WTC11 (cell line): Measurements from ENCODE around the gene RPTOR. TPM values are rescaled to one million over a fixed set of nuclear protein-coding genes. Genes with fewer than 3 reads are reported as not detected.

Experiments used
- ATAC-seq: fragments of 200-7000 bp; cut with Tn5 transposase; 2 replicates; pipeline ENCODE4 v1.10.0; 2021; ENCODE audit warnings: mild to moderate bottlenecking, moderate library complexity
- CTCF ChIA-PET: fragments of 300-600 bp; sonication (Branson Sonifier 250); formaldehyde crosslinking; loops from one replicate; lab custom pipeline; 2021; ENCODE audit warnings: antibody characterized with exemption; lab: Charles Lee
- POLR2A ChIA-PET: fragments of 350-600 bp; sonication (Branson Sonifier 250); formaldehyde crosslinking; loops from one replicate; lab custom pipeline; 2021; ENCODE audit warnings: antibody characterized with exemption; lab: Charles Lee
- DNase-seq: peaks from one replicate; pipeline ENCODE4 v3.0.0; 2021; ENCODE audit warnings: low spot score
- H3K27ac Mint-ChIP-seq: 2 replicates; pipeline ENCODE4 v1.8.0; 2021; ENCODE audit warnings: mixed read lengths
- H3K27me3 Mint-ChIP-seq: 2 replicates; pipeline ENCODE4 v1.8.0; 2021; ENCODE audit warnings: low read depth, mild to moderate bottlenecking, moderate library complexity, mixed read lengths
- H3K36me3 Mint-ChIP-seq: 2 replicates; pipeline ENCODE4 v1.8.0; 2021; ENCODE audit warnings: mixed read lengths
- H3K4me1 Mint-ChIP-seq: 2 replicates; pipeline ENCODE4 v1.8.0; 2022; ENCODE audit warnings: mixed read lengths
- H3K4me3 Mint-ChIP-seq: 2 replicates; pipeline ENCODE4 v1.8.0; 2021; ENCODE audit warnings: mild to moderate bottlenecking, moderate library complexity, mixed read lengths
- H3K9me3 Mint-ChIP-seq: 2 replicates; pipeline ENCODE4 v1.8.0; 2021; ENCODE audit warnings: mixed read lengths
- FOXP1 ChIP-seq: sonication (generic); formaldehyde crosslinking; IDR thresholded peaks from 2 replicates; pipeline ENCODE4 v1.8.0; 2022; ENCODE audit warnings: missing genetic modification reagents, mild to moderate bottlenecking, moderate library complexity, borderline replicate concordance
- GTF2I ChIP-seq: fragments of 250-450 bp; sonication (Bioruptor Pico); conservative IDR thresholded peaks from 2 replicates; pipeline ENCODE4 v1.4.0; 2021; ENCODE audit warnings: mild to moderate bottlenecking
- NFATC4 ChIP-seq: fragments of 250-450 bp; sonication (Bioruptor Pico); IDR thresholded peaks from 2 replicates; pipeline ENCODE4 v1.9.0; 2021; ENCODE audit warnings: mild to moderate bottlenecking
- NR1H2 ChIP-seq: sonication (generic); formaldehyde crosslinking; IDR thresholded peaks from 2 replicates; pipeline ENCODE4 v1.9.0; 2021; ENCODE audit warnings: mild to moderate bottlenecking, moderate library complexity, missing genetic modification reagents
- PRRX2 ChIP-seq: fragments of 250-450 bp; sonication (Bioruptor Pico); IDR thresholded peaks from 2 replicates; pipeline ENCODE4 v1.8.0; 2021; ENCODE audit warnings: mild to moderate bottlenecking
- SMAD3 ChIP-seq: sonication (generic); formaldehyde crosslinking; IDR thresholded peaks from 2 replicates; pipeline ENCODE4 v1.8.0; 2022; ENCODE audit warnings: missing genetic modification reagents, mild to moderate bottlenecking, borderline replicate concordance
- SP1 ChIP-seq: sonication (generic); formaldehyde crosslinking; conservative IDR thresholded peaks from 2 replicates; pipeline ENCODE4 v1.8.1; 2022; ENCODE audit warnings: missing genetic modification reagents
- TEAD1 ChIP-seq: sonication (generic); formaldehyde crosslinking; IDR thresholded peaks from 2 replicates; pipeline ENCODE4 v1.8.0; 2022; ENCODE audit warnings: mild to moderate bottlenecking, missing genetic modification reagents
- ZNF121 ChIP-seq: sonication (generic); formaldehyde crosslinking; IDR thresholded peaks from 2 replicates; pipeline ENCODE4 v1.8.0; 2023; ENCODE audit warnings: missing genetic modification reagents
- ZNF416 ChIP-seq: fragments of 250-450 bp; sonication (Bioruptor Pico); IDR thresholded peaks from 2 replicates; pipeline ENCODE4 v1.9.0; 2021; ENCODE audit warnings: mild to moderate bottlenecking, inconsistent platforms
- total RNA-seq: library from RNA; stranded (reverse); gene quantifications from 3 replicates; pipeline ENCODE4 v1.2.3, GENCODE V29; 2021
- TF ChIP-seq, protein P1 (sequence below): sonication (generic); formaldehyde crosslinking; IDR thresholded peaks from 2 replicates; pipeline ENCODE4 v1.8.1; 2022; ENCODE audit warnings: missing genetic modification reagents, borderline replicate concordance
- TF ChIP-seq, protein P2 (sequence below): fragments of 250-450 bp; sonication (Bioruptor Pico); IDR thresholded peaks from 2 replicates; pipeline ENCODE4 v2.1.2; 2022; ENCODE audit warnings: mild to moderate bottlenecking, moderate library complexity
- TF ChIP-seq, protein P3 (sequence below): fragments of 250-450 bp; sonication (Bioruptor Pico); IDR thresholded peaks from 2 replicates; pipeline ENCODE4 v1.9.0; 2021; ENCODE audit warnings: mild to moderate bottlenecking
- TF ChIP-seq, protein P4 (sequence below): sonication (generic); formaldehyde crosslinking; conservative IDR thresholded peaks from 2 replicates; pipeline ENCODE4 v1.8.1; 2022; ENCODE audit warnings: mild to moderate bottlenecking, missing genetic modification reagents
- TF ChIP-seq, protein P5 (sequence below): sonication (generic); formaldehyde crosslinking; IDR thresholded peaks from 2 replicates; pipeline ENCODE4 v1.8.0; 2022; ENCODE audit warnings: mild to moderate bottlenecking, missing genetic modification reagents
- TF ChIP-seq, protein P6 (sequence below): sonication (generic); formaldehyde crosslinking; IDR thresholded peaks from 2 replicates; pipeline ENCODE4 v1.8.1; 2023; ENCODE audit warnings: mild to moderate bottlenecking, missing genetic modification reagents, borderline replicate concordance

Gene RPTOR
- total RNA-seq, 1 experiment from 2014 or later, result 41.0 TPM

DNA sequence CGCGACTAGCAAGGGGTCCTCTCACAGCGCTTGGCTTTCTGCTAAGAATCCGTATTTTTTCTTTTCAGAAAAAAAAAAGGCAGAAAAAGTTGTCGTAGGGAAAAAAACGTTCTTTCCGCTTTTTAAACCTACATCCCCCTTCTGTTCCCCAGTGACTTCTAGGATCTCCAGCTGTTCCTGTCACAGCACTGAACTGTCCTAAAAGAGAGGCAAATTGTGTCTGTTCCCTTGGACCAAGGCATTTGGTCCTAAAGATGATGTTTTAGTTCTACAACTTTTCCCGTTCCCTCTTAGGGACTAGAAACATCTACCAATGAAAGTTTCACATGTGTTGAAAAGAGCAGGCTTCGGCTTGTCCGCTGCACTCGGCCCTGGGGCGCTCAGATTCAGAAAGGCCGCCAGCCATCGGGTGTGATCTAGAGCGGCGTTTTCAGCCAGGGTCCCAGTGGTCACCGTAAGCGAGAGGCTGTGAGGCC lies 346.3 kb downstream of the RPTOR start:
- no peak for ATAC-seq
- H3K27me3 Mint-ChIP-seq, result no peaks in the 10 kb centered on the region
- peaks cover 3% of the 10 kb centered on the region; the same call in 1 of the 2 replicates for H3K36me3 Mint-ChIP-seq
- TF ChIP-seq ZNF416 (CRISPR knock-in tag) (no peak), SP1 (CRISPR knock-in tag) (no peak), NR1H2 (CRISPR knock-in tag) (no peak), PRRX2 (no peak), SMAD3 (no peak), GTF2I (CRISPR knock-in tag) (no peak), TEAD1 (no peak), FOXP1 (CRISPR knock-in tag) (no peak), ZNF121 (CRISPR knock-in tag) (no peak), NFATC4 (CRISPR knock-in tag) (no peak)
- TF ChIP-seq, protein P1, sequence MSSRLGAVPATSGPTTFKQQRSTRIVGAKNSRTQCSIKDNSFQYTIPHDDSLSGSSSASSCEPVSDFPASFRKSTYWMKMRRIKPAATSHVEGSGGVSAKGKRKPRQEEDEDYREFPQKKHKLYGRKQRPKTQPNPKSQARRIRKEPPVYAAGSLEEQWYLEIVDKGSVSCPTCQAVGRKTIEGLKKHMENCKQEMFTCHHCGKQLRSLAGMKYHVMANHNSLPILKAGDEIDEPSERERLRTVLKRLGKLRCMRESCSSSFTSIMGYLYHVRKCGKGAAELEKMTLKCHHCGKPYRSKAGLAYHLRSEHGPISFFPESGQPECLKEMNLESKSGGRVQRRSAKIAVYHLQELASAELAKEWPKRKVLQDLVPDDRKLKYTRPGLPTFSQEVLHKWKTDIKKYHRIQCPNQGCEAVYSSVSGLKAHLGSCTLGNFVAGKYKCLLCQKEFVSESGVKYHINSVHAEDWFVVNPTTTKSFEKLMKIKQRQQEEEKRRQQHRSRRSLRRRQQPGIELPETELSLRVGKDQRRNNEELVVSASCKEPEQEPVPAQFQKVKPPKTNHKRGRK (CRISPR knock-in tag), result no peak
- TF ChIP-seq, protein P2, sequence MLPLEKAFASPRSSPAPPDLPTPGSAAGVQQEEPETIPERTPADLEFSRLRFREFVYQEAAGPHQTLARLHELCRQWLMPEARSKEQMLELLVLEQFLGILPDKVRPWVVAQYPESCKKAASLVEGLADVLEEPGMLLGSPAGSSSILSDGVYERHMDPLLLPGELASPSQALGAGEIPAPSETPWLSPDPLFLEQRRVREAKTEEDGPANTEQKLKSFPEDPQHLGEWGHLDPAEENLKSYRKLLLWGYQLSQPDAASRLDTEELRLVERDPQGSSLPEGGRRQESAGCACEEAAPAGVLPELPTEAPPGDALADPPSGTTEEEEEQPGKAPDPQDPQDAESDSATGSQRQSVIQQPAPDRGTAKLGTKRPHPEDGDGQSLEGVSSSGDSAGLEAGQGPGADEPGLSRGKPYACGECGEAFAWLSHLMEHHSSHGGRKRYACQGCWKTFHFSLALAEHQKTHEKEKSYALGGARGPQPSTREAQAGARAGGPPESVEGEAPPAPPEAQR (CRISPR knock-in tag), result no peak
- TF ChIP-seq, protein P3, sequence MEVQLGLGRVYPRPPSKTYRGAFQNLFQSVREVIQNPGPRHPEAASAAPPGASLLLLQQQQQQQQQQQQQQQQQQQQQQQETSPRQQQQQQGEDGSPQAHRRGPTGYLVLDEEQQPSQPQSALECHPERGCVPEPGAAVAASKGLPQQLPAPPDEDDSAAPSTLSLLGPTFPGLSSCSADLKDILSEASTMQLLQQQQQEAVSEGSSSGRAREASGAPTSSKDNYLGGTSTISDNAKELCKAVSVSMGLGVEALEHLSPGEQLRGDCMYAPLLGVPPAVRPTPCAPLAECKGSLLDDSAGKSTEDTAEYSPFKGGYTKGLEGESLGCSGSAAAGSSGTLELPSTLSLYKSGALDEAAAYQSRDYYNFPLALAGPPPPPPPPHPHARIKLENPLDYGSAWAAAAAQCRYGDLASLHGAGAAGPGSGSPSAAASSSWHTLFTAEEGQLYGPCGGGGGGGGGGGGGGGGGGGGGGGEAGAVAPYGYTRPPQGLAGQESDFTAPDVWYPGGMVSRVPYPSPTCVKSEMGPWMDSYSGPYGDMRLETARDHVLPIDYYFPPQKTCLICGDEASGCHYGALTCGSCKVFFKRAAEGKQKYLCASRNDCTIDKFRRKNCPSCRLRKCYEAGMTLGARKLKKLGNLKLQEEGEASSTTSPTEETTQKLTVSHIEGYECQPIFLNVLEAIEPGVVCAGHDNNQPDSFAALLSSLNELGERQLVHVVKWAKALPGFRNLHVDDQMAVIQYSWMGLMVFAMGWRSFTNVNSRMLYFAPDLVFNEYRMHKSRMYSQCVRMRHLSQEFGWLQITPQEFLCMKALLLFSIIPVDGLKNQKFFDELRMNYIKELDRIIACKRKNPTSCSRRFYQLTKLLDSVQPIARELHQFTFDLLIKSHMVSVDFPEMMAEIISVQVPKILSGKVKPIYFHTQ, result no peak
- TF ChIP-seq, protein P4, sequence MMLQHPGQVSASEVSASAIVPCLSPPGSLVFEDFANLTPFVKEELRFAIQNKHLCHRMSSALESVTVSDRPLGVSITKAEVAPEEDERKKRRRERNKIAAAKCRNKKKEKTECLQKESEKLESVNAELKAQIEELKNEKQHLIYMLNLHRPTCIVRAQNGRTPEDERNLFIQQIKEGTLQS (CRISPR knock-in tag), result no peak
- TF ChIP-seq, protein P5, sequence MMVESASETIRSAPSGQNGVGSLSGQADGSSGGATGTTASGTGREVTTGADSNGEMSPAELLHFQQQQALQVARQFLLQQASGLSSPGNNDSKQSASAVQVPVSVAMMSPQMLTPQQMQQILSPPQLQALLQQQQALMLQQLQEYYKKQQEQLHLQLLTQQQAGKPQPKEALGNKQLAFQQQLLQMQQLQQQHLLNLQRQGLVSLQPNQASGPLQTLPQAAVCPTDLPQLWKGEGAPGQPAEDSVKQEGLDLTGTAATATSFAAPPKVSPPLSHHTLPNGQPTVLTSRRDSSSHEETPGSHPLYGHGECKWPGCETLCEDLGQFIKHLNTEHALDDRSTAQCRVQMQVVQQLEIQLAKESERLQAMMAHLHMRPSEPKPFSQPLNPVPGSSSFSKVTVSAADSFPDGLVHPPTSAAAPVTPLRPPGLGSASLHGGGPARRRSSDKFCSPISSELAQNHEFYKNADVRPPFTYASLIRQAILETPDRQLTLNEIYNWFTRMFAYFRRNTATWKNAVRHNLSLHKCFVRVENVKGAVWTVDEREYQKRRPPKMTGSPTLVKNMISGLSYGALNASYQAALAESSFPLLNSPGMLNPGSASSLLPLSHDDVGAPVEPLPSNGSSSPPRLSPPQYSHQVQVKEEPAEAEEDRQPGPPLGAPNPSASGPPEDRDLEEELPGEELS (CRISPR knock-in tag), result no peak
- TF ChIP-seq, protein P6, sequence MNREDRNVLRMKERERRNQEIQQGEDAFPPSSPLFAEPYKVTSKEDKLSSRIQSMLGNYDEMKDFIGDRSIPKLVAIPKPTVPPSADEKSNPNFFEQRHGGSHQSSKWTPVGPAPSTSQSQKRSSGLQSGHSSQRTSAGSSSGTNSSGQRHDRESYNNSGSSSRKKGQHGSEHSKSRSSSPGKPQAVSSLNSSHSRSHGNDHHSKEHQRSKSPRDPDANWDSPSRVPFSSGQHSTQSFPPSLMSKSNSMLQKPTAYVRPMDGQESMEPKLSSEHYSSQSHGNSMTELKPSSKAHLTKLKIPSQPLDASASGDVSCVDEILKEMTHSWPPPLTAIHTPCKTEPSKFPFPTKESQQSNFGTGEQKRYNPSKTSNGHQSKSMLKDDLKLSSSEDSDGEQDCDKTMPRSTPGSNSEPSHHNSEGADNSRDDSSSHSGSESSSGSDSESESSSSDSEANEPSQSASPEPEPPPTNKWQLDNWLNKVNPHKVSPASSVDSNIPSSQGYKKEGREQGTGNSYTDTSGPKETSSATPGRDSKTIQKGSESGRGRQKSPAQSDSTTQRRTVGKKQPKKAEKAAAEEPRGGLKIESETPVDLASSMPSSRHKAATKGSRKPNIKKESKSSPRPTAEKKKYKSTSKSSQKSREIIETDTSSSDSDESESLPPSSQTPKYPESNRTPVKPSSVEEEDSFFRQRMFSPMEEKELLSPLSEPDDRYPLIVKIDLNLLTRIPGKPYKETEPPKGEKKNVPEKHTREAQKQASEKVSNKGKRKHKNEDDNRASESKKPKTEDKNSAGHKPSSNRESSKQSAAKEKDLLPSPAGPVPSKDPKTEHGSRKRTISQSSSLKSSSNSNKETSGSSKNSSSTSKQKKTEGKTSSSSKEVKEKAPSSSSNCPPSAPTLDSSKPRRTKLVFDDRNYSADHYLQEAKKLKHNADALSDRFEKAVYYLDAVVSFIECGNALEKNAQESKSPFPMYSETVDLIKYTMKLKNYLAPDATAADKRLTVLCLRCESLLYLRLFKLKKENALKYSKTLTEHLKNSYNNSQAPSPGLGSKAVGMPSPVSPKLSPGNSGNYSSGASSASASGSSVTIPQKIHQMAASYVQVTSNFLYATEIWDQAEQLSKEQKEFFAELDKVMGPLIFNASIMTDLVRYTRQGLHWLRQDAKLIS (CRISPR knock-in tag), result no peak
- ChIA-PET CTCF (no interaction called here), POLR2A (no interaction called here)
- peak overlapping the region; percentile 76 for H3K27ac Mint-ChIP-seq
- H3K4me1 Mint-ChIP-seq, result no peaks in the 10 kb centered on the region
- H3K9me3 Mint-ChIP-seq, result no peaks in the 10 kb centered on the region
- no peak overlapping the region for H3K4me3 Mint-ChIP-seq
- DNase-seq, result no peak
